ENCODE measurements around the gene AGPAT4.

AGPAT4 gene

GRCh38 chr6:161198176-161198575 lies 75.7 kb downstream of the AGPAT4 start:
- Histone ChIP-seq H4K20me1 (ENCODE audit: insufficient read depth, low read length) (no peaks in the 10 kb centered on the region), H3K4me3 (ENCODE audit: low read depth, low read length, poor library complexity, severe bottlenecking) (no peak overlapping the region), H3K27me3 (ENCODE audit: insufficient read depth, low read length) (no peaks in the 10 kb centered on the region), H3K4me1 (ENCODE audit: insufficient read depth, low read length, severe bottlenecking) (no peaks in the 10 kb centered on the region), H3K9me2 (ENCODE audit: low read depth, low read length) (no peaks in the 10 kb centered on the region), H3K4me2 (ENCODE audit: low read length) (no peak overlapping the region), H3K36me3 (ENCODE audit: insufficient read depth, low read length) (no peaks in the 10 kb centered on the region), H3K27ac (ENCODE audit: low read depth, low read length, poor library complexity, severe bottlenecking) (no peak overlapping the region), H3K79me2 (ENCODE audit: insufficient read depth, low read length) (no peaks in the 10 kb centered on the region), H3F3A (ENCODE audit: insufficient read depth, low read length) (no peaks in the 10 kb centered on the region), H3K9ac (ENCODE audit: low read length) (no peak overlapping the region), H3K9me3 (ENCODE audit: low read length) (peaks cover 1% of the 10 kb centered on the region; the same call in 1 of the 2 replicates), H2AFZ (ENCODE audit: low read length) (no peak overlapping the region)
- TF ChIP-seq CTCF (IDR thresholded peaks at IDR 0.05; ENCODE audit: low read length) (no peak), EZH2 (IDR thresholded peaks at IDR 0.05; ENCODE audit: borderline replicate concordance, low read length) (no peak)

GRCh38 chr6:161195386-161195785 lies 78.5 kb downstream of the AGPAT4 start:
- TF ChIP-seq CTCF (IDR thresholded peaks at IDR 0.05; ENCODE audit: low read length) (no peak), EZH2 (IDR thresholded peaks at IDR 0.05; ENCODE audit: borderline replicate concordance, low read length) (no peak)
- H3K27ac ChIP-seq (ENCODE audit: low read depth, low read length, poor library complexity, severe bottlenecking): no peak overlapping the region
- H3K9me3 ChIP-seq (ENCODE audit: low read length): peaks cover 7% of the 10 kb centered on the region; the same call in 1 of the 2 replicates
- no peak overlapping the region for H3K4me3 ChIP-seq (ENCODE audit: low read depth, low read length, poor library complexity, severe bottlenecking)
- H3K9ac ChIP-seq (ENCODE audit: low read length): no peak overlapping the region
- no peak overlapping the region for H3K4me2 ChIP-seq (ENCODE audit: low read length)
- H3K79me2 ChIP-seq (ENCODE audit: insufficient read depth, low read length): no peaks in the 10 kb centered on the region
- no peaks in the 10 kb centered on the region for H3K27me3 ChIP-seq (ENCODE audit: insufficient read depth, low read length)
- H3K9me2 ChIP-seq (ENCODE audit: low read depth, low read length): no peaks in the 10 kb centered on the region
- no peak overlapping the region for H2AFZ ChIP-seq (ENCODE audit: low read length)
- no peaks in the 10 kb centered on the region for H4K20me1 ChIP-seq (ENCODE audit: insufficient read depth, low read length)
- H3F3A ChIP-seq (ENCODE audit: insufficient read depth, low read length): no peaks in the 10 kb centered on the region
- H3K36me3 ChIP-seq (ENCODE audit: insufficient read depth, low read length): no peaks in the 10 kb centered on the region
- no peaks in the 10 kb centered on the region for H3K4me1 ChIP-seq (ENCODE audit: insufficient read depth, low read length, severe bottlenecking)

GRCh38 chr6:161194374-161194773 lies 79.5 kb downstream of the AGPAT4 start:
- Histone ChIP-seq H3K4me3 (ENCODE audit: low read depth, low read length, poor library complexity, severe bottlenecking) (no peak overlapping the region), H3K9me3 (ENCODE audit: low read length) (peaks cover 7% of the 10 kb centered on the region; the same call in 1 of the 2 replicates), H3K4me1 (ENCODE audit: insufficient read depth, low read length, severe bottlenecking) (no peaks in the 10 kb centered on the region), H3K27me3 (ENCODE audit: insufficient read depth, low read length) (no peaks in the 10 kb centered on the region), H3K36me3 (ENCODE audit: insufficient read depth, low read length) (no peaks in the 10 kb centered on the region), H4K20me1 (ENCODE audit: insufficient read depth, low read length) (no peaks in the 10 kb centered on the region), H2AFZ (ENCODE audit: low read length) (no peak overlapping the region), H3F3A (ENCODE audit: insufficient read depth, low read length) (no peaks in the 10 kb centered on the region), H3K79me2 (ENCODE audit: insufficient read depth, low read length) (no peaks in the 10 kb centered on the region), H3K4me2 (ENCODE audit: low read length) (no peak overlapping the region), H3K9me2 (ENCODE audit: low read depth, low read length) (no peaks in the 10 kb centered on the region), H3K27ac (ENCODE audit: low read depth, low read length, poor library complexity, severe bottlenecking) (no peak overlapping the region), H3K9ac (ENCODE audit: low read length) (no peak overlapping the region)
- TF ChIP-seq EZH2 (IDR thresholded peaks at IDR 0.05; ENCODE audit: borderline replicate concordance, low read length): no peak
- TF ChIP-seq CTCF (IDR thresholded peaks at IDR 0.05; ENCODE audit: low read length): no peak

Data from OCI-LY1 (cell line).